Measurements from ENCODE around the gene XXYLT1. TPM values are rescaled to one million over a fixed set of nuclear protein-coding genes. Genes with fewer than 3 reads are reported as not detected.

The XXYLT1 gene
- total RNA-seq, 1 experiment from 2014 or later: 53.9 TPM

- Histone ChIP-seq H3K27ac (ENCODE audit: low read depth, low read length, poor library complexity, severe bottlenecking) (no peak overlapping the region), H3K4me1 (ENCODE audit: insufficient read depth, low read length, poor library complexity, severe bottlenecking) (no peaks in the 10 kb centered on the region), H3K4me3 (ENCODE audit: low read depth, low read length, poor library complexity, severe bottlenecking) (no peak overlapping the region), H3K36me3 (ENCODE audit: insufficient read depth, low read length, poor library complexity, severe bottlenecking) (no peaks in the 10 kb centered on the region), H3K9me3 (ENCODE audit: low read depth, low read length, poor library complexity, severe bottlenecking) (no peaks in the 10 kb centered on the region), H3K27me3 (replicated peaks; ENCODE audit: insufficient read depth, low read depth, low read length, poor library complexity) (no peaks in the 10 kb centered on the region)
- CTCF ChIA-PET: no interaction called here
- no TSS peak for BruUV-seq (replicated peaks)
- DNase-seq (ENCODE audit: low spot score): no peak
- no peak for TF ChIP-seq CTCF (conservative IDR thresholded peaks at IDR 0.05; ENCODE audit: low read depth, low read length)
- no peak for TF ChIP-seq EZH2 (IDR thresholded peaks at IDR 0.05; ENCODE audit: borderline replicate concordance, low read depth, low read length, poor library complexity, severe bottlenecking)
- intact Hi-C loops (cut with micrococcal nuclease; ENCODE audit: unreplicated experiment): no loop called here
- POLR2A ChIA-PET (ENCODE audit: low non-redundant PET): no interaction called here
Measured at GRCh38 chr3:195084746-195085145, 186.2 kb downstream of the XXYLT1 start.

- no peaks in the 10 kb centered on the region for H3K36me3 ChIP-seq (ENCODE audit: insufficient read depth, low read length, poor library complexity, severe bottlenecking)
- no peak for DNase-seq (ENCODE audit: low spot score)
Measured at GRCh38 chr3:195083659-195084058, 187.3 kb downstream of the XXYLT1 start.

GRCh38 chr3:195082811-195083210, 188.1 kb downstream of the XXYLT1 start:
- TF ChIP-seq EZH2 (IDR thresholded peaks at IDR 0.05; ENCODE audit: borderline replicate concordance, low read depth, low read length, poor library complexity, severe bottlenecking) (no peak), CTCF (conservative IDR thresholded peaks at IDR 0.05; ENCODE audit: low read depth, low read length) (no peak)
- ChIA-PET POLR2A (ENCODE audit: low non-redundant PET) (no interaction called here), CTCF (no interaction called here)
- no peak for DNase-seq (ENCODE audit: low spot score)
- Histone ChIP-seq H3K4me1 (ENCODE audit: insufficient read depth, low read length, poor library complexity, severe bottlenecking) (no peaks in the 10 kb centered on the region), H3K4me3 (ENCODE audit: low read depth, low read length, poor library complexity, severe bottlenecking) (no peak overlapping the region), H3K9me3 (ENCODE audit: low read depth, low read length, poor library complexity, severe bottlenecking) (no peaks in the 10 kb centered on the region), H3K27ac (ENCODE audit: low read depth, low read length, poor library complexity, severe bottlenecking) (no peak overlapping the region), H3K27me3 (replicated peaks; ENCODE audit: insufficient read depth, low read depth, low read length, poor library complexity) (no peaks in the 10 kb centered on the region), H3K36me3 (ENCODE audit: insufficient read depth, low read length, poor library complexity, severe bottlenecking) (no peaks in the 10 kb centered on the region)
- intact Hi-C loops (cut with micrococcal nuclease; ENCODE audit: unreplicated experiment): no loop called here
- no TSS peak for BruUV-seq (replicated peaks)

More at GRCh38 chr3:195083659-195084058, 187.3 kb downstream of the XXYLT1 start:
- Histone ChIP-seq H3K9me3 (ENCODE audit: low read depth, low read length, poor library complexity, severe bottlenecking) (no peaks in the 10 kb centered on the region), H3K4me3 (ENCODE audit: low read depth, low read length, poor library complexity, severe bottlenecking) (no peak overlapping the region), H3K4me1 (ENCODE audit: insufficient read depth, low read length, poor library complexity, severe bottlenecking) (no peaks in the 10 kb centered on the region), H3K27me3 (replicated peaks; ENCODE audit: insufficient read depth, low read depth, low read length, poor library complexity) (no peaks in the 10 kb centered on the region), H3K27ac (ENCODE audit: low read depth, low read length, poor library complexity, severe bottlenecking) (no peak overlapping the region)
- no TSS peak for BruUV-seq (replicated peaks)
- TF ChIP-seq EZH2 (IDR thresholded peaks at IDR 0.05; ENCODE audit: borderline replicate concordance, low read depth, low read length, poor library complexity, severe bottlenecking) (no peak), CTCF (conservative IDR thresholded peaks at IDR 0.05; ENCODE audit: low read depth, low read length) (no peak)
- POLR2A ChIA-PET (ENCODE audit: low non-redundant PET): no interaction called here
- CTCF ChIA-PET: no interaction called here
- intact Hi-C loops (cut with micrococcal nuclease; ENCODE audit: unreplicated experiment): no loop called here
